Right lobe of liver (tissue), 6 donors: ENCODE results near the gene IL6R. TPM values are rescaled to one million over a fixed set of nuclear protein-coding genes. Genes with fewer than 3 reads are reported as not detected.
"Not testable (repeated sequence)": the region's sequence is repeated elsewhere in the genome, so short reads cannot be mapped to it uniquely, and the experiment has no call there.

ENCODE experiments used
- ATAC-seq, 4 donors: fragments of 200-7000 bp; cut with Tn5 transposase; one replicate each; pipeline ENCODE4 v1.9.1; 2020; ENCODE audit warnings: mild to moderate bottlenecking in 4 of 4, moderate library complexity in 4 of 4
- DNase-seq, 3 donors: peaks; one replicate each; pipeline ENCODE4 v3.0.0-alpha.2; 2020
- H3K27ac ChIP-seq, 3 donors: fragments of 200-600 bp; one replicate each; pipeline ENCODE4 v1.8.0; 2022
- H3K27me3 ChIP-seq, 2 donors: fragments of 200-600 bp; one replicate each; pipeline ENCODE4 v1.8.0; 2022
- H3K36me3 ChIP-seq, 4 donors: fragments of 200-600 bp; sonication (generic) in 1 of 4; one replicate each; pipeline versions ENCODE4 v1.5.1 to v1.8.0; 2017 to 2022; ENCODE audit warnings: control low read depth in 1 of 4
- H3K4me1 ChIP-seq, 4 donors: fragments of 200-600 bp; sonication (generic) in 1 of 4; one replicate each; pipeline versions ENCODE4 v1.5.1 to v1.8.0; 2017 to 2022; ENCODE audit warnings: control low read depth in 1 of 4
- H3K4me3 ChIP-seq, 3 donors: fragments of 200-600 bp; one replicate each; pipeline ENCODE4 v1.8.0; 2022
- H3K9me3 ChIP-seq, 4 donors: fragments of 200-600 bp; sonication (generic) in 1 of 4; one replicate each; pipeline versions ENCODE4 v1.5.1 to v1.8.0; 2017 to 2022; ENCODE audit warnings: control low read depth in 1 of 4
- POLR2A ChIP-seq: fragments of 450-650 bp; IDR thresholded peaks from one replicate; pipeline ENCODE4 v1.6.1; 2017; ENCODE audit warnings: antibody characterized with exemption, mild to moderate bottlenecking
- WGBS: methylation state at CpG from one replicate; pipeline ENCODE4 v1.1.6; 2018; ENCODE audit warnings: low coverage, low lambda C conversion rate; ENCODE audit not compliant: insufficient coverage; ENCODE audit errors: missing lambda C conversion rate; 5-methylcytosine and 5-hydroxymethylcytosine counted together
- intact Hi-C, 2 donors: fragments of 100-400 bp; cut with DNase I; formaldehyde crosslinking; loops; one replicate each; pipeline versions ENCODE4 v1.11.2 to v1.14.1; 2022
- total RNA-seq, 6 experiments: library from RNA; depleted of rRNA in 2 of 6; stranded (reverse); fragments of >200 nt in 2 of 6; fragmentation: NEBNext Ultra II Directional in 3 of 6; extraction: Animal tissue kit (Norgen Biotek cat#: 25700) in 3 of 6; gene quantifications; one replicate each; pipeline versions ENCODE4 v1.1.0 to v1.2.4, GENCODE V29; 2016 to 2023
- TF ChIP-seq, protein P1 (sequence below), 4 donors: fragments of 200-600 bp in 3 of 4; fragments of 450-650 bp in 1 of 4; IDR thresholded peaks; one replicate each; pipeline versions ENCODE4 v1.5.1 to v1.8.0; 2016 to 2022; ENCODE audit warnings: antibody characterized with exemption in 4 of 4, mild to moderate bottlenecking in 2 of 4
- donor health status: DM: no; HTN: yes; CAD: no.
- donor health status: DM: no; HTN: no; CAD: no.
- donor health status: DM: no; HTN: no; CAD: no.
- donor health status: DM: no; HTN: yes; CAD: no.
- donor health status: DM: no; HTN: yes; CAD: no.

The IL6R gene
- total RNA-seq, 6 experiments from 2014 or later: 32.2 to 145 (median 68.2) TPM

GRCh38 chr1:154418923-154419619 lies 13.9 kb downstream of the IL6R start:
- no peaks in the 10 kb centered on the region for H3K9me3 ChIP-seq
- H3K36me3 ChIP-seq: peaks cover 0 to 7% (median 0%) of the 10 kb centered on the region in 4 donors
- TF ChIP-seq, protein P1, sequence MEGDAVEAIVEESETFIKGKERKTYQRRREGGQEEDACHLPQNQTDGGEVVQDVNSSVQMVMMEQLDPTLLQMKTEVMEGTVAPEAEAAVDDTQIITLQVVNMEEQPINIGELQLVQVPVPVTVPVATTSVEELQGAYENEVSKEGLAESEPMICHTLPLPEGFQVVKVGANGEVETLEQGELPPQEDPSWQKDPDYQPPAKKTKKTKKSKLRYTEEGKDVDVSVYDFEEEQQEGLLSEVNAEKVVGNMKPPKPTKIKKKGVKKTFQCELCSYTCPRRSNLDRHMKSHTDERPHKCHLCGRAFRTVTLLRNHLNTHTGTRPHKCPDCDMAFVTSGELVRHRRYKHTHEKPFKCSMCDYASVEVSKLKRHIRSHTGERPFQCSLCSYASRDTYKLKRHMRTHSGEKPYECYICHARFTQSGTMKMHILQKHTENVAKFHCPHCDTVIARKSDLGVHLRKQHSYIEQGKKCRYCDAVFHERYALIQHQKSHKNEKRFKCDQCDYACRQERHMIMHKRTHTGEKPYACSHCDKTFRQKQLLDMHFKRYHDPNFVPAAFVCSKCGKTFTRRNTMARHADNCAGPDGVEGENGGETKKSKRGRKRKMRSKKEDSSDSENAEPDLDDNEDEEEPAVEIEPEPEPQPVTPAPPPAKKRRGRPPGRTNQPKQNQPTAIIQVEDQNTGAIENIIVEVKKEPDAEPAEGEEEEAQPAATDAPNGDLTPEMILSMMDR (IDR thresholded peaks at IDR 0.05): no peak
- peak; percentile 42 for TF ChIP-seq POLR2A
- intact Hi-C loops: no loop called here
- H3K27me3 ChIP-seq: no peaks in the 10 kb centered on the region
- H3K27ac ChIP-seq: peak overlapping the region; percentile 94 to 98 (median 94)
- peak overlapping the region in 2 of 3 donors; percentile 32 to 35 for H3K4me3 ChIP-seq
- H3K4me1 ChIP-seq: peaks cover 0 to 92% (median 49%) of the 10 kb centered on the region in 4 donors
- ATAC-seq (peak; percentile 2 to 64 (median 47)), DNase-seq (peak in 2 of 3 donors; percentile 71 to 78)
- WGBS: 8% methylated on average over 5 of the region's 5 CpGs

GRCh38 chr1:154419620-154420571 lies 14.8 kb downstream of the IL6R start:
- TF ChIP-seq, protein P1 (IDR thresholded peaks at IDR 0.05): no peak
- no peak for TF ChIP-seq POLR2A
- Histone ChIP-seq H3K36me3 (peaks cover 0 to 11% (median 3%) of the 10 kb centered on the region in 4 donors), H3K27me3 (no peaks in the 10 kb centered on the region), H3K27ac (peak overlapping the region; percentile 94 to 98 (median 94)), H3K9me3 (no peaks in the 10 kb centered on the region), H3K4me1 (peaks cover 0 to 89% (median 48%) of the 10 kb centered on the region in 4 donors), H3K4me3 (peak overlapping the region in 2 of 3 donors; percentile 17 to 33)
- DNase-seq (peak; percentile 89 to 97 (median 96)), ATAC-seq (peak; percentile 61 to 72 (median 66))
- intact Hi-C loops: no loop called here
- 6% methylated on average over 12 of the region's 13 CpGs for WGBS

- Histone ChIP-seq H3K36me3 (peaks cover 0 to 11% (median 3%) of the 10 kb centered on the region in 4 donors), H3K4me1 (peaks cover 0 to 84% (median 42%) of the 10 kb centered on the region in 4 donors), H3K27me3 (no peaks in the 10 kb centered on the region), H3K27ac (peak overlapping the region; percentile 94 to 98 (median 94)), H3K9me3 (no peaks in the 10 kb centered on the region), H3K4me3 (no peak overlapping the region)
- ATAC-seq (no peak), DNase-seq (peak in 2 of 3 donors; percentile 20 to 46)
- intact Hi-C loops: no loop called here
- 86% methylated on average over 4 of the region's 10 CpGs for WGBS
- TF ChIP-seq, protein P1 (IDR thresholded peaks at IDR 0.05): no peak
- no peak for TF ChIP-seq POLR2A
These were observed 16.1 kb downstream of the IL6R start for GRCh38 chr1:154420961-154421924.

GRCh38 chr1:154422049-154422448 lies 16.9 kb downstream of the IL6R start:
- intact Hi-C loops, H3K4me3 ChIP-seq, ATAC-seq, H3K27me3 ChIP-seq, H3K9me3 ChIP-seq: not testable (repeated sequence)
- 70% methylated on average over 8 of the region's 8 CpGs for WGBS
- Histone ChIP-seq H3K36me3 (peaks cover 0 to 11% (median 3%) of the 10 kb centered on the region in 4 donors), H3K4me1 (peaks cover 0 to 77% (median 42%) of the 10 kb centered on the region in 4 donors), H3K27ac (peak overlapping the region; percentile 94 to 98 (median 94))
- peak in 1 of 3 donors; percentile 23 for DNase-seq
